H1 (cell line): ENCODE measurements around the gene ADAM12. TPM values are rescaled to one million over a fixed set of nuclear protein-coding genes. Genes with fewer than 3 reads are reported as not detected.

ENCODE experiments used
- CREB1 ChIP-seq: IDR thresholded peaks from 2 replicates; pipeline ENCODE4 v1.6.1; 2012; ENCODE audit warnings: inconsistent platforms
- HDAC6 ChIP-seq: IDR thresholded peaks from one replicate; pipeline ENCODE4 v1.7.1; 2012; ENCODE audit warnings: low read depth, mild to moderate bottlenecking, inconsistent platforms, low read length, moderate library complexity
- RXRA ChIP-seq: IDR thresholded peaks from 2 replicates; pipeline ENCODE4 v1.6.1; 2011; ENCODE audit warnings: low read depth, mild to moderate bottlenecking, low read length, moderate library complexity; ENCODE audit not compliant: insufficient read depth
- SAP30 ChIP-seq: fragments of 300-600 bp; sonication (generic); IDR thresholded peaks from 2 replicates; pipeline ENCODE4 v1.7.1; 2012; ENCODE audit warnings: low read length, moderate library complexity, mild to moderate bottlenecking, inconsistent platforms; ENCODE audit not compliant: insufficient read depth, insufficient replicate concordance
- SP1 ChIP-seq: IDR thresholded peaks from 2 replicates; pipeline ENCODE4 v1.6.1; 2011; ENCODE audit warnings: low read depth, low read length
- polyA plus RNA-seq, 7 experiments: library from polyadenylated mRNA; depleted of rRNA in 3 of 7; stranded (reverse) in 5 of 7; unstranded in 2 of 7; fragments of >200 nt in 5 of 7; fragments of 200-250 nt in 2 of 7; gene quantifications; 1 replicate in 5 of 7; 2 replicates in 1 of 7; 4 replicates in 1 of 7; pipeline versions ENCODE4 v1.2.1 to v1.2.3, GENCODE V29; 2011 to 2013; ENCODE audit warnings: missing spikeins in 2 of 7, mixed read lengths in 2 of 7
- total RNA-seq: library from RNA; stranded (reverse); fragmentation: NEBNext Ultra II Directional; extraction: Animal tissue kit (Norgen Biotek cat#: 25700); gene quantifications from 2 replicates; pipeline ENCODE4 v1.2.1, GENCODE V29; 2021
- TF ChIP-seq, protein P1 (sequence below): IDR thresholded peaks from 2 replicates; pipeline ENCODE4 v1.6.1; 2012; ENCODE audit warnings: inconsistent platforms

The ADAM12 gene
- total and polyA plus RNA-seq, 2 of the 8 experiments (the other 6 are each of a cell fraction or from before 2014, with no cell fraction given), result 0.07 to 0.17 TPM

GRCh38 chr10:126268013-126268920, 120.0 kb downstream of the ADAM12 start (continued):
- TF ChIP-seq SP1, result no peak
- TF ChIP-seq SAP30, result no peak
- TF ChIP-seq HDAC6, result no peak
- no peak for TF ChIP-seq CREB1
- no peak for TF ChIP-seq RXRA
- TF ChIP-seq, protein P1, sequence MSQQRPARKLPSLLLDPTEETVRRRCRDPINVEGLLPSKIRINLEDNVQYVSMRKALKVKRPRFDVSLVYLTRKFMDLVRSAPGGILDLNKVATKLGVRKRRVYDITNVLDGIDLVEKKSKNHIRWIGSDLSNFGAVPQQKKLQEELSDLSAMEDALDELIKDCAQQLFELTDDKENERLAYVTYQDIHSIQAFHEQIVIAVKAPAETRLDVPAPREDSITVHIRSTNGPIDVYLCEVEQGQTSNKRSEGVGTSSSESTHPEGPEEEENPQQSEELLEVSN, result no peak
